Measurements from ENCODE around the gene ZNF521.

Gene ZNF521

DNA sequence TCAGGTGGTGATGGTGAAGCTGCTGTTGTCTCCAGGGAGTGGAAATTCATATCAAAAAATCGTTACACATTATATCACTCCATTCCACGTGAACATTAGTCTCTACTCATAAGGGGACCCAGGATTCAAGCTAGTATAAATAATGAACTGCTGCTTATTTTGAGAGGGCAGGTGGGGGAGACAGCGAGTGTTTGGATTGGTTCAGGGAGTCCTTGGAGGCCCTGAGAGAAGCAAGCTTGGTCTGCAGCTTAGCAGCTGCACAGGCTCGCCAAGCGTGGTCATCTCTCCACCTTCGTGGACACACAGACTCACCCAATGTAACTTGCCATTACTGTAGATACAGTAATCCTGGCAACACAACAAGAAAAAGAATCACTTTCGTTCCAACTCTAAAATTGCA is 177.6 kb downstream of the ZNF521 start:
- H3K4me3 ChIP-seq (ENCODE audit: control insufficient read depth, low read depth, low read length) = no peak overlapping the region
- TF ChIP-seq, protein P1, sequence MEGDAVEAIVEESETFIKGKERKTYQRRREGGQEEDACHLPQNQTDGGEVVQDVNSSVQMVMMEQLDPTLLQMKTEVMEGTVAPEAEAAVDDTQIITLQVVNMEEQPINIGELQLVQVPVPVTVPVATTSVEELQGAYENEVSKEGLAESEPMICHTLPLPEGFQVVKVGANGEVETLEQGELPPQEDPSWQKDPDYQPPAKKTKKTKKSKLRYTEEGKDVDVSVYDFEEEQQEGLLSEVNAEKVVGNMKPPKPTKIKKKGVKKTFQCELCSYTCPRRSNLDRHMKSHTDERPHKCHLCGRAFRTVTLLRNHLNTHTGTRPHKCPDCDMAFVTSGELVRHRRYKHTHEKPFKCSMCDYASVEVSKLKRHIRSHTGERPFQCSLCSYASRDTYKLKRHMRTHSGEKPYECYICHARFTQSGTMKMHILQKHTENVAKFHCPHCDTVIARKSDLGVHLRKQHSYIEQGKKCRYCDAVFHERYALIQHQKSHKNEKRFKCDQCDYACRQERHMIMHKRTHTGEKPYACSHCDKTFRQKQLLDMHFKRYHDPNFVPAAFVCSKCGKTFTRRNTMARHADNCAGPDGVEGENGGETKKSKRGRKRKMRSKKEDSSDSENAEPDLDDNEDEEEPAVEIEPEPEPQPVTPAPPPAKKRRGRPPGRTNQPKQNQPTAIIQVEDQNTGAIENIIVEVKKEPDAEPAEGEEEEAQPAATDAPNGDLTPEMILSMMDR (conservative IDR thresholded peaks at IDR 0.05; ENCODE audit: control insufficient read depth, insufficient read depth, low read depth, low read length) = no peak
- no peak for DNase-seq (ENCODE audit: low read depth)

DNA sequence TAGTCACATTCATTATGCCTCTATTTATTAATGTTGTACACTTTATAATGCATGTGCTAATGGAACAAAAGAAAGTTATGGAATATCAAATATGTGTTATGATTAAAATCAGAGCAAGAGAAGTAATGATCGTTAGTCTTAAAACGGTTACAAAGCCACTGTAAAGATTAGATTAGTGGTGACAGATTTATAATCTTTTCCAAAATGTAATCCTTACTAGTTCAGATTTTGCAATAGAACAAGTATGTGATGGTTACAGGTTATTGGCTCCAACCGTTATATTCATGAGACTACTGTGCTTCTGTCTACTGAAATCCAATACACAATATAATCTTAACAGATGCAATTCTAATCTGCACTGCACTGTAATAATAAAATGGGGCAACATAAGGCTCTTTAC is 180.6 kb downstream of the ZNF521 start:
- no peak for DNase-seq (ENCODE audit: low read depth)
- H3K4me3 ChIP-seq (ENCODE audit: control insufficient read depth, low read depth, low read length) = no peak overlapping the region
- TF ChIP-seq, protein P1 (conservative IDR thresholded peaks at IDR 0.05; ENCODE audit: control insufficient read depth, insufficient read depth, low read depth, low read length) = no peak

DNA sequence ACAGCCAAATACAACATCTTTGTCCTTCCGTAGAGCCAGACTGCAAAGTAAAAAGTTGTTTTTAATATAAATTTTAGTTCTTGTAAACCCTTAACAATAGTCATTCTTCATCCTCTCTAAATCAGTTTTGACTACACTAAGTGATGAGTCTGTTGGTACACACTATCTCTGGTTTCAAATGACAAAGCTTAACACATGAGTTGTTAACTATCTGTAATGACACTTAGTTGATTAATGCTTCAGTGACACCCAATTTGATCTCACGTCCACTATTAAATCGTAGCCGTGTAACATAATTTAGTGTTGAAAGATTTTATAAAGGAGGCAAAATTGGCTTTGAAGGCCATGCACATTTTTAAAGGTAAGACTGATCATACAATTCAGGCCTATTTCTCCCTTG is 181.6 kb downstream of the ZNF521 start:
- no peak for DNase-seq (ENCODE audit: low read depth)
- TF ChIP-seq, protein P1 (conservative IDR thresholded peaks at IDR 0.05; ENCODE audit: control insufficient read depth, insufficient read depth, low read depth, low read length) = no peak

DNA sequence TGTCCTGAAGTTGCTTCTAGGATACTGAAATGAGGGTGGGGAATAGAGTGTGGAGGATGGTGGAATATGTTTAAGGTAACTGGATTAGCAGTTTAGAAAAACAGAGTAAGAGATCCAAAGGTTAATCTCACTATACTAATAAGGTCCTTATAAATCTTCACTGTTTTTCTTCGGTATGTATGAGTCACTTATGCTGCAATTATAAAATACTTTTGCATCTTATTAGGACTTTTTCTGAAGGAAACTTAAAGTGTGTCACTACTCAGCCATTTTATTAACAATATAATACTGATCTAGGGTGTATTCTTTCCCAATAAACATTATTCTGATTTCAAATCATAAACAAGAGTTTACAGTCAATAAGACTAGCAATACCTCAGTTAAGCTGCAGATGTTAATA is 182.3 kb downstream of the ZNF521 start:
- TF ChIP-seq, protein P1 (conservative IDR thresholded peaks at IDR 0.05; ENCODE audit: control insufficient read depth, insufficient read depth, low read depth, low read length) = no peak
- peak; percentile 28 for DNase-seq (ENCODE audit: low read depth)
- no peak overlapping the region for H3K4me3 ChIP-seq (ENCODE audit: control insufficient read depth, low read depth, low read length)

More for the DNA sequence above, 181.6 kb downstream of the ZNF521 start:
- H3K4me3 ChIP-seq (ENCODE audit: control insufficient read depth, low read depth, low read length) = no peak overlapping the region

GRCh38 chr18:25167612-25168410 is 184.2 kb downstream of the ZNF521 start:
- no peak for DNase-seq (ENCODE audit: low read depth)
- H3K4me3 ChIP-seq (ENCODE audit: control insufficient read depth, low read depth, low read length) = no peak overlapping the region
- TF ChIP-seq, protein P1 (conservative IDR thresholded peaks at IDR 0.05; ENCODE audit: control insufficient read depth, insufficient read depth, low read depth, low read length) = no peak

- no peak overlapping the region for H3K4me3 ChIP-seq (ENCODE audit: control insufficient read depth, low read depth, low read length)
- no peak for DNase-seq (ENCODE audit: low read depth)
- TF ChIP-seq, protein P1 (conservative IDR thresholded peaks at IDR 0.05; ENCODE audit: control insufficient read depth, insufficient read depth, low read depth, low read length) = no peak
Measured at GRCh38 chr18:25166113-25166512, 185.9 kb downstream of the ZNF521 start.

Measured in fibroblast of mammary gland (primary cell).